ENCODE measurements around the gene ZC3H12C. TPM values are rescaled to one million over a fixed set of nuclear protein-coding genes. Genes with fewer than 3 reads are reported as not detected.

The ZC3H12C gene
- total RNA-seq, 2 donors from 2014 or later: 17.8 to 20.4 TPM

DNA sequence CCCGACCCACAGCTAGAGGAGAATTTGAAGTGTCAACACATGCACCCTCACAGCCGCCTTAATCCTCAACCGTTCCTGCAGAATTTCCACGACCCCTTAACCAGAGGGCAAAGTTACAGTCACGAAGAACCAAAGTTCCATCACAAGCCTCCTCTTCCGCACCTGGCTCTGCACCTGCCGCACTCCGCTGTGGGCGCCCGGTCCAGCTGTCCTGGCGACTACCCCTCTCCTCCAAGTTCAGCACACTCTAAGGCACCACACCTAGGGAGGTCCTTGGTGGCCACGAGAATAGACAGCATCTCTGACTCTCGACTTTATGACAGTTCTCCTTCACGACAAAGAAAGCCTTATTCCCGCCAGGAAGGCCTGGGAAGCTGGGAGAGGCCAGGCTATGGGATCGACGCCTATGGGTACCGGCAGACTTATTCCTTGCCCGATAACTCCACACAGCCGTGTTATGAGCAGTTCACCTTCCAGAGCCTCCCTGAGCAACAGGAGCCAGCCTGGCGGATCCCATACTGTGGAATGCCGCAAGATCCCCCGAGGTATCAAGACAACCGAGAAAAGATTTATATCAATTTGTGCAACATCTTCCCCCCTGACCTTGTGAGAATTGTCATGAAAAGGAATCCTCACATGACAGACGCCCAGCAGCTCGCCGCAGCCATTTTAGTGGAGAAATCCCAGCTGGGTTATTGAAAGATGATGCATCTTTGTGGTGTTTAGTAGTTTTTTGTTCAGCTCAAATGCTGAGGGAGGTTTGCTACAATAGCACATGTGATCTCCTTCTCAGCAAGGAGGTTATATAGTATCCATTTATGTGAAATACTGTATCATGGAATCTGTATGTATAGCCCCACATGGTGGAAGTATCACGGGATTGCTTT is 72.1 kb downstream of the ZC3H12C start:
- no peak for ATAC-seq
- DNase-seq: no peak
- intact Hi-C loops (cut with DNase I, micrococcal nuclease): no loop called here

DNA sequence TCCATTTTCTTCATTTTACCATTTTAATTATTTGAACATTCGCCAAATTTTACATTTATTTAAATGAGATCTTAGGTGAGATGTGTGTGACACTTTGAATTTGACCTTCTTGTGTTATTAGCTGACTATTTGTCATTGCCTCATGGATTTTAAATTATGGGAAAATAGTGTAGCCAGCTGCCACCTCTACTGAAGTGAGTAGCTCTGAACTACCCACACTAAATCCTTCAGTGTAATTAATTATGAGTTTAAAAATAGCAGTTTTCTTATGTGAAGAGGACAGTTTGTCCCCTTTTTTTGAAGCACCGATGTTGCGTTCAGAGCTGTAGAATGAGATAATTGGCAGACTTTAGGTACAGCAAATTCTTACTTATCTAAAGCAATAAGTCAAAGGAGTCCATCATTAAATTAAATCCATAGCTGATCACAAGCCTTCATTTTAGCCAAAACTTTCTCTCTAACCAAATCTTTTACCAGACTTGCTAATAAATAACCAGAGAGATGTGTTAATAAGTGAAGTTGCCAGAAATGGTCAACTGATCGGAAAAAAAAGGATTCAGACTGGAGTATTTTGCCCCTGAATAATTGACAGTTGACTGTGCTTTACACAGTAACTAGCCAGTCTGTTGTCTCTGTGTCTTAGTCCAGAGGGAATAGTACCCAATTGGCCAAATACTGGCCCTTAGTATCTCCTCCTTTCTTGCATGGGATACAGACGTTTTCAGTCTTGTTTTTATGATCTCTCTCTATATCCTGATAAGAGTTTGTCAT is 75.0 kb downstream of the ZC3H12C start:
- ATAC-seq (no peak), DNase-seq (no peak)
- intact Hi-C loops (cut with DNase I, micrococcal nuclease): no loop called here

DNA sequence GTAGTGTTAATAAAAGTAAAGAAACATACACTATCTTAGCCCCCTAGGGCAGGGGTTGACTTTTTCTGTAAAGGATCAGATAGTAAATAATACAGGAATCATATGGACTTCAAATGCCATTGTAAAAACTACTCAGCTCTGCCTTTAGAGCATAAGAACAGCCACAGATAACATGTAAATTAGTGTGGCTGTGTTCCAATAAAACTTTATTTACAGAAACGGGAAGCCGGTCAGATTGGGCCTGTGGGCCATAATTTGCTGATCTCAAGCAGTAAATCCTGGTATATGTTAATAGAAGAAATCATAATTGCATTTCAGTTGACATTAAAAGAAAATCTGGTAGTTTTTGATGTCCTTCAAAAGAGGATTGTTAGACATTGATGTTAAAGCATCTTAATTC is 76.5 kb downstream of the ZC3H12C start:
- ATAC-seq (no peak), DNase-seq (no peak)
- intact Hi-C loops (cut with DNase I, micrococcal nuclease): no loop called here

DNA sequence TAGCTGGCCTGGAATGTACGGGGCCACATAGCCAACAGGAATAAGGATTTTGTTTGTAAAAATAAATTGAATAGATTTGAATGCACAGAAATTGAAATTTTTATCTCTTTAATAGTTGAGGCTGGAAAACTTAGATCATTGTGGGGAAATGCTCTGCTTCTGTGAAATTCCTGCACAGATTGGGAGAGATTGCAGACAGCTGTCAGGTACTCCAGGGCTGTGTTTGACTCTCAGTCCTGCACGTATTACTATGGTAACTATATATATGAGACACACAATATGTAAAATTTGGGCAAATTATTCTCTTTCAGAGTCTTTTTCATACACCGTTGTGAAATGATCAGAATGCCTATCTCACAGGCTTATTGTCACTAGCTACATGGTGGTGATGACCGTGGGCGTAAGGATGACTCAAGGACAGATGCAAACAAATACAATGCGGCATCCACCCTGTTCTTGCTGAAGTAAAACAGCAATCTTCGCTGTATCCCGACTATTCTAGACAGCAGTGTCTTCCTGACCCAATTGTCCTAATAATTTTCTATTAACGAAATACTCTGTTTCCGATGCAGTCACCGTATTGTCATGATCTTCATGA is 79.4 kb downstream of the ZC3H12C start:
- intact Hi-C loops (cut with DNase I, micrococcal nuclease): no loop called here
- ATAC-seq (no peak), DNase-seq (no peak)

DNA sequence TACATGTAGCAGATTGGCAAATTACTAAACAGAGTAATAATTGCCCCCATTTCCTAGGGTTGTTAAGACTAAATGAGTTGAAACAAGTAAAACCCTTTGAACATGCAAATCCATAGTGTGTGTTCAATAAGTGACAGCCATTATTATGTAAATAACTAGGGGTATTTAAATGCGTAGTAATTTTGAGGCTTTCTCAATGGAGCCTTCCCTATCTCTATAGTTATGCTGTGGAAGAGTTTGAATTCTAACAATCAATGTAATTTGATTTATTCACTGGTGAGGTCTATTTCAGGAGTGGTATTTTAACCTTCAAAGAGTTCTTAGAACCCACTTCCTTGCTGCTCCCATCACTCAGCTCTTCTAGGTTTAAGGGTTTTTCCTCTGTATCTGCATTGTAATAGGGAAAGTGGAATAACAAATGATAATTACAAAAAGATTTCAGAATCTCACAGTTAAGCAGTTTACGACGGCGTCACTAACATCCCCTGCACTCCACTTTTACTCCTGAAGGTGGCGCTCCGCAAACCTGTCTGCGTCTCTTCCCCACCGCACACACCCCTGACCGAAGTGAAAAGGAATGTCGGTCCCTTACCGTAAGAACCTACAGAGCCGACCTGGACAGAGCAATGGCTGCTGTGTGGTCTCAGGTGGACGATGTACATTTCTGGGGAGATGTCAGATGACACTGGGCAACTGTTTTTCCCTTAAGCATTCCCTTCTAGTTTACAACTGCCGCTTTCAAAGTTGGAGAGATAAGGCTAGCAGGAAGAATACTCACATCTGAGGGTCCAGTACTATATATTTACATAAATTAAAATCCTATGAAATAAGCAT is 80.8 kb downstream of the ZC3H12C start:
- peak; percentile 49 to 74 for DNase-seq
- ATAC-seq: peak; percentile 77
- intact Hi-C loops (cut with DNase I, micrococcal nuclease): no loop called here

DNA sequence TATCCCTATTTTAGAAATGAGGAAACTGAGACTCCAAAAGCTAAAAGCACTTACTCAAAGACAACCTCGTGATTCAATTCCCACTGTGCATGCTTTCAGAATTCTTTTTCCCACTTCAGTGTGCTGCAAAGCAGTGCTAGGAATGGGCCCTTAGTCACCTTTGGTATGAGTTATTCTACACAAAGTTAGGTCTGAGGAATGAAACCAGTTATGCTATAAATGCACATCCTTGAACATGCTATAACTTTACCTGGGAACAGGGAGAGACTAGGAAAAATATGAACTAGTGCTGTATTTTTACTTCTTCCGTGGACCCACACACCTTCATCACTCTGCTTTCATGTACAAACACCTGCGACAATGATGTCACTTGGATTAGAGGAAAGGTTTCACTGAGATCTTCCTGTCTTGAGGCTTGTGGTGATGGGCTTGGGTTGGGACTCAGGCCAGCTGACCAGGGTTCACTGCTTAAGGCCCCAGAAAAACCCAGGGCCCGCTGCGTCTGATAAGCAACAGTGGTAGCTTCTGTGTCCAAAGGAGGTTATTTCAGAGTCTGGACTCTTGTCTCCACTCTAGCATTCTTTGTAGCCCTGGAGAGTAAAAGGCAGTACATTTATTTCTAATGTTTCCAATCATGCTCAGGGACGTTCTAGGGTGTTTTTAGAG is 81.6 kb downstream of the ZC3H12C start:
- DNase-seq: no peak
- peak; percentile 11 for ATAC-seq
- intact Hi-C loops (cut with DNase I, micrococcal nuclease): no loop called here

DNA sequence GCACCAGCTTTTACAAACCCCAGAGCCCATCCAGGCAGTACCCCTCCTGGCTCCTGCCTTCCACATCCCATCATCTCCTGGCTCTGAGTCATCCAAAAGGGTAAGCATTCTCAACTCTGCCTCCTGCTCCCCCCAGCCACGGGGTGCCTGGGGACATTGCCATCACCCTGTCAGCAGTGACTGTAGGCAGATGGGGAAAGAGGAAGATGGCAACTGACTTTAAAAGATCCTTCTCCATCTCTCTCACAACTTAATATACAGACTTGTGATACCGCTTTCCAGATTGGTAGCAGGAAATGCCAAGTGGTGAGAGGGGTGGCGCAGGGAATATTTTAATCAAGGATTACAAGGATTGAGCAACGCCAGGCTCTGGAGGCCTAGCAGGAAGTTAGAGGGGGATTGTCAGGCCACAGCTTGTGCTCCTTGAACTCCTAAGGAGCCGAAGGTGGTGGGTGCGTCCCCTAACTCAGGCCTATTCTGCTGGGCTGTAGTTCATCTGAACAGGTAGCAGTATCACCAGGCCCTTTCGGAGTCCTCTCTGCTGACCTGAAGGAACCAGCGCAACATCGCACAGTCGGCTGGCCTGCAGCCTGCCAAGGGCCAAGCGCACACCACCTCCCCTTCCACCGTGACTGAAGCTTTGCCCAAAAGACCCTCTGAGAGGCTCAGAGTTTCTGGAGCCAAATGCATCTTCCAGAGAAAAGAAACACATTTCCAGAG is 83.3 kb downstream of the ZC3H12C start:
- intact Hi-C loops (cut with DNase I, micrococcal nuclease): no loop called here
- DNase-seq (no peak), ATAC-seq (no peak)

DNA sequence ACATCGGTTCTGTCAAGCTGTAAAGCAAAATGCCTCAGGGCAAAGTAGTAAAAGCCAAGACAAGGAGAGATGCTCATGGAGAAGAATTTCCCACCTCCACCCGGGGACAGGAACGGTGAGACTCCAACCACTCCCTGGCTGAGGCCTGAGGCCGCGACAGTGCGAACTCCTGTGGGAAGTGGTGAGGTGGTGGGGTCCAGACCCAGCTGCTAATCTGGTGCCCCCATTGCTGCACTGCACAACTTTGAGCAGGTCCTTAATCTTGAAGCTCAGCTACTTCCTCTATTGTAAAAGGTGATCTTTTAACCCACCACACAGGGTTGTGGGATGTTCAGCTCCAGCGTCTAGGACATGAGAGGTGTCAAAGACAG is 83.9 kb downstream of the ZC3H12C start:
- no peak for ATAC-seq
- intact Hi-C loops (cut with DNase I, micrococcal nuclease): no loop called here

DNA sequence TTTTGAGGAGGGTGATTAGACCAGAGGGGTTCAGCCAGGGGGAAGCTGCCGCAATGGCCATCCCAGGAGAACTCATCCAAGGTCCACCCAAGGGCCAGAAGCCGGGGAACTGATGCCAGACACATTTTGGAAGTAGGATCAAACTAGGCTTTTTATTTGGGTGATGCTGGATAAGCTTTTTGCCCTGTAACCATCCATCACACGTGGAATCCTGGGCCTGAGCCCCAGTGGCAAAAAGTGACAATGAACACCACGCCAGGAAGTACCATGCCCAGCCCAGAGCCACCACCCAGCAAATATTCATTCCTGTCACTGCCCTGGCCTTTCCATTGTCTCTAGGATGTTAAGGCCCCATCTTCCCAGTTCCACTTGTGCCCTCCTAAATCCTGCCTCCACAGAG is 85.9 kb downstream of the ZC3H12C start:
- intact Hi-C loops (cut with DNase I, micrococcal nuclease): no loop called here
- ATAC-seq (no peak), DNase-seq (no peak)

More for the DNA sequence above, 83.9 kb downstream of the ZC3H12C start:
- no peak for DNase-seq

DNA sequence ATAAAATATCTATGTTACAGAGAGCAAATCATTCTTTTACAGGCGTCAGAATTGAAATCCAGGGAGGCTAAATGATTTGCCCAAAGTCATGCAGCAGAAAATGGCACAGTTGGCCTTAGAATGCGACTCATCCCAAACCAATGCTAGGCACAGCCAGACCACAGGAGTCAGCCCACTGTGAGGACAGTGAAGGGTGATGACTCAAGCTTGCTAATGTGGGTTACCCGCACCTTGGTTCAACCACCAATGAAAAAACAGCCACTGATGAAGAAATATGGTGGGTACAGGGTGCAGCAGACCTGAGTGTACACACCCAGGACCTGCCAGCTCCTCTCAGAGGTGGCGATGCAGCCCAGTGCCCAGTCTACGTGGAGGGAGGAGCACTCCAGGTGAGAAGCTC is 89.7 kb downstream of the ZC3H12C start:
- DNase-seq (no peak), ATAC-seq (no peak)
- intact Hi-C loops (cut with DNase I, micrococcal nuclease): no loop called here

DNA sequence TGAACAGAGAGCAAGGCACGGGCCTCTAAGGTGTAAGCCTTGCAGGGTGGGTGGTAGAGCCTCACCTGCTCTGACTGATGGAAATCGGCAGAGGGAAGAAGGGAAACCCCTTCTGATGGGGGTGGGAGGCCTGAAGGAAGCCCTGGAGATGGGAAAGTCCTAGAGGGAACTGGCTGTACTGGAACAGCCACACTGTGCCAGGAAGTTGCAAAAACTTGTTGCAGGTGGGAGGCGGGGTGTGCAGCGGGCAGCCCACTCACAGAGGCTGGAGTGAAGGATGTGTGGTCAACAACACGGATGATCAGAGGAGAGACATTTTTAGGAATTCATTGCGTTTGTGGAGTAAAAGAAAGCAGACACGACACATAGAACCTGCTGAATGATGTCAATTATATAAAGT is 91.3 kb downstream of the ZC3H12C start:
- ATAC-seq (no peak), DNase-seq (no peak)
- intact Hi-C loops (cut with DNase I, micrococcal nuclease): no loop called here

DNA sequence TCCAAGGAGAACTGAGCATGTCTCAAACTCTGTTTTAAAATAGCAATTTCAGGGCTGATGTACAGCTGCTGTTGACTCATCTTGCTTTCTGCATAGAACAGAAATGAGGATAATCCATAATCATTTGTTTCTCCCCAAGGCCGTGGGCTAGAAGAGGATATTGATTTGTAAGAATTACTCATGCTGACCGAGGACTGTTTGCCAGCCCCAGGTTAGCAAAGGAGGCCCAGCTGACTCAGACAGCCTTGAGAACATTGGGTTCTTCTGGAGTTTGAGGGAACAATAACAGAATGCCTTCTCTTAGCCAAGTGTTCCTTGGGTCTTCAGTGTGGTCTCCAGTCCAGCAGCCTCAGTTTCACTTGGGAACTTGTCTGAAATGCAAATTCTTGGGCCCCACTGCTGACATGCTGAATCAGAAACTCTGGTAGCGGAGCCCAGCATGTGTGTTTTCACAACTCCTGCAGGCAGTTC is 92.0 kb downstream of the ZC3H12C start:
- intact Hi-C loops (cut with DNase I, micrococcal nuclease): no loop called here
- no peak for DNase-seq
- no peak for ATAC-seq

DNA sequence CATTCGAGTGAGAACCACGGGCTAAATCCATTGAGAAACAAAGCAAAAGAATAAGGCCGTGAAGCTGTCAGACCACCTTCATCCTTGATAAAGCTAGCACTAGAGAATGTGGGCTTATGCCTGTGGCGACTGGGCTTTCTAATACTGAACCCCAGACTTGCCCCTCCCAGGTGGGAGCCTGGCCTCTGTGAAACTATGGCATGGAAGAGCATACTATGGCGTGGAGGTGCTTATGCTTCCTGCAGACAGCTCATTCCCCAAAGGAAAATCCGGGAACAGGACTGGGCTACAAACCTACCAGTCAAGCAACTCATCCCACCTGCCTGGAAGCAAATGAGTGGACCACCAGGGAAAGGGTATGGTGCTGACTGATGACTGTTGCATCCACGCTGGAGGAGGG is 92.4 kb downstream of the ZC3H12C start:
- no peak for ATAC-seq
- no peak for DNase-seq
- intact Hi-C loops (cut with DNase I, micrococcal nuclease): no loop called here

DNA sequence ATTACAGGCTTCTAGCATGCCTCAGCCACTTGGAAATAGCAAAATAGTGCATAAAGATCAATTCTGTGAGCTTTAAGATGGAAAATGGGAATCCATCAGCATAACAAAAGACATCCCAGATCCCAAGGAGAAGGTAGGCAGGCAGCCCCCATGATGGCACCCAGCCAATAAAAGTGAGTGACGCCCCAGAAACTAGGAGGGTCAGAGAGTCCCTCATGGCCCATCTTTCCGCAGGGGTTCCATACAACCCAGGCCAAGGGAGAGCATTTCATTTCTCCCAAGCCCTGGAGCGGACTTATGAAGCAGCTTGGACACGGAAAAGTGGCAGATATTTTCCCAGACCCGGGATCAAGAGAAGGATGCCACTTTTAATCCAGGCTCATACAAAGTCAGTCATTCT is 93.3 kb downstream of the ZC3H12C start:
- intact Hi-C loops (cut with DNase I, micrococcal nuclease): no loop called here
- no peak for ATAC-seq
- no peak for DNase-seq

DNA sequence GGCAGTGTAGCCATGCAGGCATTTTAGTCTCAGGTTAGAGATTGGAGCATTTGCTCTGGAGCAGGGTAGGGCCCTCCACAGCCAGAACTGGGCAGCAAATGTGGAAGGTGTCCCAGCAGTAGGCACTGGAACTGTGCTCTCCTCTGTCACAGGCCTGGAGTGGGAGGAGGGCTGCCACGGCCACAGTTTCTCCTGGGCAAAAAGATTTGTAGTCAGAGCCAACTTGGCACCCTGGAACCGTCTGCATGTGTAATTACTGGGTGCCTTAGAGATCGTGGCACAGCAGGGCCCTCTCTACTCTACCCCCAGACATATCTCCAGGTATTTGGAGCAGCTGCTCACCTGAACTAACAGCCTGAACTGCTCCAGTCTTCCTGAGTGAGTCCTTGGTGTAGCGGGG is 93.7 kb downstream of the ZC3H12C start:
- intact Hi-C loops (cut with DNase I, micrococcal nuclease): no loop called here
- DNase-seq: no peak
- no peak for ATAC-seq

DNA sequence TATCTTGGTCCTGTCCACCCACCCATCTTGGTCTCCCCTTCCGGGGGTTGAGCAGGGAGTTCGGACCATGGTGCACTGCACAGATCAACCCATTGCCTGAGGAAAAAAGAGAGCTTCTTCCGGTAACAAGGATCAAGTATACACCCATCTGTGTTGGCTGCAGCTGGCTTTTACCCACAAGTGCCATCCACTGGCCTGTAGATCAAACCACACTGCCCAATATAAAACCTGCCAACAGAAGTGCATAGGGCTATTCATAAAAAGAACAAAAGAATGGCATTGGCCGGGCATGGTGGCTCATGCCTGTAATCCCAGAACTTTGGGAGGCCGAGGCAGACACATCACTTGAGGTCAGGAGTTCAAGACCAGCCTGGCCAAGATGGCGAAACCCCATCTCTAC is 94.5 kb downstream of the ZC3H12C start:
- no peak for DNase-seq
- intact Hi-C loops (cut with DNase I, micrococcal nuclease): no loop called here
- ATAC-seq: no peak

DNA sequence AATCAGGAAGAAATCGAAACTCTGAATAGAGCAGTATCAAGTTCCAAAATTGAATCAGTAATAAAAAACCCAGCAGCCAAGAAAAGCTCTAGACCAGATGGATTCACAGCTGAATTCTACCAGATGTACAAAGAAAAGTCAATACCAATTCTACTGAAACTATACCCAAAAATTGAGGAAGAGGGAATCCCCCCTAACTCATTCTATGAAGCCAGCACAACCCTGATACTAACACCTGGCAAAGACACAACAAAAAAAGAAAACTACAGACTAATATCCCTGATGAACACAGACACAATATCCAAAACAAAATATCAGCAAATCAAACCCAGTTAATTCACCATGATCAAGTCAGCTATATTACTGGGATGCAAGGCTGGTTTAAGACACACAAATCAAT is 97.7 kb downstream of the ZC3H12C start:
- ATAC-seq (no peak), DNase-seq (no peak)
- intact Hi-C loops (cut with DNase I, micrococcal nuclease): no loop called here
